Astrocyte (in vitro differentiated cells and primary cell): ENCODE measurements around the gene HECA.

Experiments used
- EZH2 ChIP-seq: IDR thresholded peaks from 2 replicates; pipeline ENCODE4 v1.6.1; 2012; ENCODE audit warnings: mild to moderate bottlenecking, low read length, inconsistent platforms; ENCODE audit not compliant: insufficient read depth
- TF ChIP-seq, protein P1 (sequence below): IDR thresholded peaks from 2 replicates; pipeline ENCODE4 v1.5.1; 2011; ENCODE audit warnings: low read depth, mild to moderate bottlenecking, inconsistent platforms, low read length, moderate library complexity; ENCODE audit not compliant: insufficient read depth

DNA sequence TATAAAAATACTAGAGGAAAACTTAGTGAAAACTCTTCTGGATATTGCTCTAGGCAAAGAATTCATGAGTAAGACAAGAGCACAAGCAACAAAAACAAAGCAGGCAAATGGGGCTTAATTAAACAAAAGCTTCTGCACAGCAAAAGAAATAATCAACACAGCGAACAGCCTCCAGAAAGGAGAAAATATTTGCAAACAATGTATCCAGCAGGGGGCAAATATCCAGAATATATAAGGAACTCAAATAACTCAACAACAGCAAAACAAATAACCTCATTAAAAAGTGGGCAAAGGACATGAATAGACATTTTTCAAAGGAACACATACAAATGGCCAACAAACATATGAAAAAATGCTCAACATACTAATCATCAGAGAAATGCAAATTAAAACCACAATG is 17.1 kb upstream of the HECA start:
- TF ChIP-seq, protein P1, sequence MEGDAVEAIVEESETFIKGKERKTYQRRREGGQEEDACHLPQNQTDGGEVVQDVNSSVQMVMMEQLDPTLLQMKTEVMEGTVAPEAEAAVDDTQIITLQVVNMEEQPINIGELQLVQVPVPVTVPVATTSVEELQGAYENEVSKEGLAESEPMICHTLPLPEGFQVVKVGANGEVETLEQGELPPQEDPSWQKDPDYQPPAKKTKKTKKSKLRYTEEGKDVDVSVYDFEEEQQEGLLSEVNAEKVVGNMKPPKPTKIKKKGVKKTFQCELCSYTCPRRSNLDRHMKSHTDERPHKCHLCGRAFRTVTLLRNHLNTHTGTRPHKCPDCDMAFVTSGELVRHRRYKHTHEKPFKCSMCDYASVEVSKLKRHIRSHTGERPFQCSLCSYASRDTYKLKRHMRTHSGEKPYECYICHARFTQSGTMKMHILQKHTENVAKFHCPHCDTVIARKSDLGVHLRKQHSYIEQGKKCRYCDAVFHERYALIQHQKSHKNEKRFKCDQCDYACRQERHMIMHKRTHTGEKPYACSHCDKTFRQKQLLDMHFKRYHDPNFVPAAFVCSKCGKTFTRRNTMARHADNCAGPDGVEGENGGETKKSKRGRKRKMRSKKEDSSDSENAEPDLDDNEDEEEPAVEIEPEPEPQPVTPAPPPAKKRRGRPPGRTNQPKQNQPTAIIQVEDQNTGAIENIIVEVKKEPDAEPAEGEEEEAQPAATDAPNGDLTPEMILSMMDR, result no peak
- TF ChIP-seq EZH2, result no peak
